ENCODE measurements around the gene TAF1B.

Gene TAF1B

DNA sequence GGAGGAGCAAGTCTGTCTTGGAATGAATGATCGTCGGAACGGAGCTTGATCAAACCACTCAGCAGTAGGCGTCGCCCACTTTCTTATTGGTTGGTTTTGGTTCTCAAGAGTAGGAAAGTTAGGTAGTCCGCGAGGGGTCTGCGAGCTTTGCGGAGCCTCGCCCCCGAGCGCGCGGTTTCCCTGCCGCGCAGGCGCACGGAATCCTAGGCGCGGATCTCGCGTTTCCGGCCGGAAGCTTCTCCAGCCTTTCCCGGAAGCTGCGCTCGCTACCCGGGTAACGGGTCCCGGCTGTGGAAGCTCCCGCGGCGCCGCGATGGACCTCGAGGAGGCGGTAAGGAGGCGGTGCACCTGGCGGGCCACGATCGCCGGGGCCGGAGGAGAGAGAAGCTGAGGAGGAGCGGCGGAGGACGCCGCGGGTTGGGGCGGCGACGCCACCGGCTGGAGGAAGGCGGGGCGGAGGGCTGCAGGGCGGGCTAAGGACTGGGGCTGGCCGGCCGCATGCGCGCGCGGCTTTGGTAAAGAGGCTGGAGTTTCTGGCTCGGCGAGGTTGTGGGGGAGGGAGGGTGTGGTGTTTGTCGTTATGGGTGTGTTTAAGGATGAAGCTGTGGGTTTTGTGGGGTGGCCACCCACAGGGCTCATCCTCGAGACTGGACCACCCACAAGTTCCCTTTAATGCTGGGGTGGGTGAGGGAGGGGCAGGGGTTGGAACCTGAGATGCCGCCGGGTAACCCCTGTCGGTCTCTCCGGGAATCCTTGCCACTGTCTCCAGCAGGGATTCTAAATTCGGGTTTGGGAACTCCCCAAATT lies at the start of gene TAF1B:
Gene TAF1B, plus strand, starts transcription at position 246 of the 807 bp plus-strand sequence. Its CDS starts 68 bp downstream, at position 314.
- DNase-seq, result peak; percentile 98

DNA sequence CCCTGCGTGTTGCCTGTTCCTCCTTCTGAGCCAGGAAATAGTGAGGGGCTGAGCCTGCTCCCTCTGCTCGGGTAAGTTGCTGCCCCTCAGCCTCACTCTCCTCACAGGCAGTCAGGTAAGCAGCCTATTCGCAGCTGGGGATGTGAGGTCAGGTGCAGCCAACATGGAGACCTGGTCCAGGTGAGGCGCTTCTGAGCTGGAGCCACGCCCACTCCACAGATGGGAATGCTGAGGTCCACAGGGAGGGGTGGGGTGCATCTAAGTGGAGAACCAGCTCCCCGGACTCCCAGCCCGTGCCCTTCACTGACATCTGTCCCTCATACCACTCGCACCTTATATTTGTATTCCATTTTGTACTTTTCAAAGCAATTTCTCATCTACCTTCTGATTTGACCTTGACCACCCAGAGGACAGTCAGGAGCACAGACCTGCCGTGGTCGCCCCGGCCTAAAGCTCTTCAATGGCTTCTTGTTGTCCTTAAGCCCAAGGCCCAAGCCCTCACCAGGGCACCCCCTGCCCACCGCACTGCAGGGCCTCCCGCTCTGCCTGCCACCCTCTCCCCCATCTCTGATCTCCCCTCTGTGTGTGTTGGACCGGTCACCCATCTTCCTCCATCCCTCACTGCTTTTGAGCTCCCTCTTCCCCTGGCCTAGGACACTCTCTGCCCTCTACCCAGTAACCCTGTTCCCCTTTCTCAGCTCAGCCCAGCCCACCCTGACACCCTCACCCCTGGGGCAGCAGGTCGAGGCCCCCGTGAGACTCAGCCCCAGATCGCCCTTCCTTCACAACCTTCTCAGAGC lies 49.2 kb upstream of the TAF1B start:
- no peak for DNase-seq

DNA sequence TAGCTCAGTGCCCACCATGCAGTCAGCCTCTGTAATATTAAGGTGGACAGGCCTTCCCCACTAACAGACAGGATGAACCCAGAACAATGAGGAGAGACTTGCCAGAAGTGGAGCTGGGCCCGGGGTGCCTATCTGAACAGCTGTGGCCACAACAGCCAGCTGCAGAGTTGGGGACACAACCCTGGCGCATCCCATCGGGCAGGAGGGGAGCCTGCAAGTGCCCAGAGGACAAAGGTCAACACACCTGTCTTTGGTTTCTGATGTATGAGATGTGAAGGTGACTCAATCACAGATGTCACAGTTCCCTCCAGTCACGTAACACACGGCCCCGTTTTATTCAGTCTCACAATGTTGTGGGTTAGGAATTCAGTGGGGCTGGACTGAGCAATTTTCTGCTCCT lies 48.2 kb upstream of the TAF1B start:
- no peak for DNase-seq

GRCh38 chr2:9796056-9797010 lies 46.9 kb upstream of the TAF1B start:
- no peak for DNase-seq

GRCh38 chr2:9797086-9797485 lies 46.2 kb upstream of the TAF1B start:
- no peak for DNase-seq

GRCh38 chr2:9797681-9798556 lies 45.4 kb upstream of the TAF1B start:
- DNase-seq, result no peak

DNA sequence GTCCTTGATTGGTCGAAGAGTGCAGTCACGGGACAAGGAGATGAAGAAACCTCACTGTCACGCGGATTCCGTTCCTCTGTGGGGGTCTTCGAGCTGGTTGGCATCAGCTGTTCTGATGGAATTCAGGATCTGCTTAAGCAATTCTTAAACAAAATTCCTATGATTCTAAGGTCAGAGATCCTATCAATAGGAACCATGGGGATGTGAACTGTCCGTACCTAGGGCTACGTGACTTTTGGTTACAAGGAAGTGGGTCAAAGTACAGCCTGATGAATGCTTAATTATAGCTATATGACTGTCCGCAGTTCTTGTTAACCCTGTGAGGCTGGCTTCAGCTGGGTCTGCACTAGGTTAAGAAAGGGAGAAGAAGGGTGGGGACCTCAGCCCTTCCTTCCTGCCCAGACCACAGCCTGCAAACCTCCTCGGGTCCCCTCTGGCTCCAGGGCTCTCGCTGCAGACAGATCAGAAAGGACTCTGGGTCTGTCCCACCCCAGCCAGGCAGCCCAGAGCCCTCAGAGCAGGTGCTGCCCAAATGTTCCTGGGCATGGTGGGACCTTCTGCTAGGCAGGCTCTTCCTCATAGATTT lies 44.2 kb upstream of the TAF1B start:
- no peak for DNase-seq

GRCh38 chr2:9799729-9800632 lies 43.3 kb upstream of the TAF1B start:
- peak; percentile 92 for DNase-seq

GRCh38 chr2:9800639-9800974 lies 42.7 kb upstream of the TAF1B start:
- DNase-seq, result no peak

DNA sequence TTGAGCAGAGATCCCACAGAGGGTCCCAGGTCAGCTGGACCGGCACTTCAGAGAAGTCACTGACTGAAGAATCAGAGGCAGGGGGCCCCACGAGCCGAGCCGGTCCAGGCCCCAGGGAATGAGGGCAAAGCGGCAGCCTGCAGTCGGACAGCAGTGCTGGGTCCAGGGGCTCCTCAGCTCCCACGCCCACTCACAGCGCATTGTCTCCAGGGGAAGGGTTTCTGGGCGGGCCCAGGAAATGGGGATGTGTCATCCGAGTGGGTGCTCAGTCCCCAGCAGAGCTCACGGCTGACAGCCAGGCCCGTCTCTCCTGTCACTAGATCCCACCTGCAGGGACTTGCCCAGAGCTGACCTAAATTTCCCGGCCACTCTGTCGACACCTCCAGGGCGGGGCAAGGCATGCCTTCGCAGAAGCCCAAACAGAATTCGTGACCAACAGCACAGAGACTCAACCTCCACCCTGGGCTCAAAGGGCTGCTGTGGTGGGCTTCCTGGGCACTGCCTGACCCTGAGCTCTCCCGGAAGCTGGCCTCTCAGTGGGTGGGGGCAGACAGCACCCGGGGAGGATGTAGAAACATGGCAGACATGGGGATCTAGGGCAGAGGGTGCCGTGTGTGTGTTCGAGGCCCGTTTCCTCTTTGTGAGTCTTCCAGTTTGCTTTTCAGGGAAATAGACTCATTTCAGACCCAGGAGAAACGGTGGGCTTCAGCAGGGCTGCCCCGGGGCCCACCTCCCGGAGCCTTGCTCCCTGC lies 42.1 kb upstream of the TAF1B start:
- DNase-seq, result no peak

- no peak for DNase-seq
Measured at GRCh38 chr2:9802576-9802993, 40.7 kb upstream of the TAF1B start.

DNA sequence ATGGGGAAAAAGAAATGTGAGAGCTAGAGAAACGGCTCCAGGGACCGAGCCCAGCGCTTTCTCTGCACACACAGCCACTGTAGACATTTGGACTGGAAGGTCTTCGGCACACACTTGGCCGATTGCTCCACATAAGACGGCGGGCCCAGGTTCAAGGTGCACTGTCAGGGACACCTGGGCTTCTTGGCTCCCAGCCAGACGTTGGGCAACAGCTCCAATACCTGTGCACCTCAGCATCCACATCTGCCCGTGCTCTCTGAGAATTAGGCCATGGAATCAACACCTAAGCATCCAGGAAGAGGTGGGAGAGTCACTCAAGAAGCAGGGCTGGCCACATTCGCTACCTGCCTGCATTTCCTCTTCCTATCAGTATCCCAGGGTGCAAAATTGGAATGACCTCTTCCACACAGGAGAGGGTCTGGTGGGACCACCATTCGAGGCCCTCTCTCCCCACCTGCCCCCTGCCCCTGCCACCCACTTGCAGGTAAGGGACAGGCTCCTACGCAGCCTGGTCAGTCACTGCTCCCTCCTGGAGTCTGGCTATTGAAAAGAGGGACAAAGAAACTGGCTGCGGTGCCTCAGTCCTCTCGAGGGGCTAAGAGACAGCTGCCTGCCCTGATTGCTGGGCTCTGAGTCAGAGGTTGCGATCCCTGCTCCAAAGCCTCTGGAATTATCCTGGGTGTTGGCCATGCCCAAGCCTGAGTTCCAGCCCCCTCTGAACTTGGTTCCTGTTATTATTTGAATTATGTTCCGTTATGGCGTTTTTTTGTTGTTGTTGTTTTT lies 40.1 kb upstream of the TAF1B start:
- no peak for DNase-seq

DNA sequence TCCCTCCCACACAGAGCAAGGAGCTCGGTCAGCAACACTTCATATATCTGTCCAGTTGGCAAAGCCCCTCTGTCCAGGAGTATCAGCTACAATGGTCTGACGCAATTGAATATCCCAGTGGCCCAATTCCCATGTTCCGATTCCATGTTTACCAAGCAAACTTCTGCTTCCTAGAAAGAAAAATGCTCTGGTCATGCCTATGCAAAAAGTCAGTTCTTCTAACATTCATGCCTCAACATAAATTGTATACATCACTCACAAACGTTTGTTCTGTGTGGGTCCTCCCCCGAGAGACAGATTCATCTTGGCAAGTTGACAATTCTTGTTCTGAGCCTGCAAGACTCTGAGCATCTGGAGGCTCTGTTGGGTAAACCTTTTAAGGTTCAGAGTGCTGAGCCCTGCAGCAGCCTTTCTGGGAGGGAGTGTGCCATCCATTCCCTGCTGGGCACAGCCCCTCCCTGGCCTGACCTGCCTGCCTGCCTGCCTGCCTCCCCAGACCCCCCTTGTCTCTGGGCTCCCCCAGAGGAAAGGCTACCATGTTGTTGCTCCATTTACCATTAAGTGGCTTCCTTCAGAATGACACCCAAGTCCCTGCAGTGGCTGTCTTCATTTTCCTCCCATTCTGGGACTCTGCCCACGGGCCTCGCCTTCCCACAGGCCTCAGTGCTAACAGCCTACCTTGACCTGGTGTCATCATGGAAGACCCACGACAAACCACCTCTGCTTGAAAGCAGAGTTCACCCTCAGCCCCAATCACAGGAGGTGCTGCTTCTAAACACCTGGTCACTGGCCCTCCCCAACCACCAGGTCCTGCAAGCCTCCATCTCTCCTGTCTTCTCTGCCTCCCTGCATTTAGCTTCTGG lies 37.6 kb upstream of the TAF1B start:
- no peak for DNase-seq

GRCh38 chr2:9806298-9806610 lies 37.0 kb upstream of the TAF1B start:
- no peak for DNase-seq

- DNase-seq, result no peak
Measured at GRCh38 chr2:9806656-9807055, 36.6 kb upstream of the TAF1B start.

DNA sequence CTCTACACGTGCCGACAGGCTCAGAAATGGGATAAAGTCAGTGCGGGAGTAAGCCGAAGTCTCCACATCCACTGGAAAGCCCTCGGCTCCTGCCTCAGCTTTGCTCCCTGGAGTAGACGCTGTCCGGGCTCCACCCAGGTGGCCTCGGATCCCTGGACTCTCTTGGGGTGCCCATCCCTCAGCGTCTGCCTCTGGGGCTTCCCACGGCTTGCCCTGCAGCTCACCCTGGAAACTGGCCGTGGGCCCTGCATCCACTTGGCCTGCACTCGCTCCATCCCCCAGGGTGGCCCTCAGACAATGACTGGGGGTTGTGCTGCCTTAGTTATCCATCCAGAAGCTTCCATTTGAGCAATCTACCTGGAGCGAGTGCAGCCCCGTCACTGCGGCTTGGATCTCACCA lies 36.2 kb upstream of the TAF1B start:
- no peak for DNase-seq

DNA sequence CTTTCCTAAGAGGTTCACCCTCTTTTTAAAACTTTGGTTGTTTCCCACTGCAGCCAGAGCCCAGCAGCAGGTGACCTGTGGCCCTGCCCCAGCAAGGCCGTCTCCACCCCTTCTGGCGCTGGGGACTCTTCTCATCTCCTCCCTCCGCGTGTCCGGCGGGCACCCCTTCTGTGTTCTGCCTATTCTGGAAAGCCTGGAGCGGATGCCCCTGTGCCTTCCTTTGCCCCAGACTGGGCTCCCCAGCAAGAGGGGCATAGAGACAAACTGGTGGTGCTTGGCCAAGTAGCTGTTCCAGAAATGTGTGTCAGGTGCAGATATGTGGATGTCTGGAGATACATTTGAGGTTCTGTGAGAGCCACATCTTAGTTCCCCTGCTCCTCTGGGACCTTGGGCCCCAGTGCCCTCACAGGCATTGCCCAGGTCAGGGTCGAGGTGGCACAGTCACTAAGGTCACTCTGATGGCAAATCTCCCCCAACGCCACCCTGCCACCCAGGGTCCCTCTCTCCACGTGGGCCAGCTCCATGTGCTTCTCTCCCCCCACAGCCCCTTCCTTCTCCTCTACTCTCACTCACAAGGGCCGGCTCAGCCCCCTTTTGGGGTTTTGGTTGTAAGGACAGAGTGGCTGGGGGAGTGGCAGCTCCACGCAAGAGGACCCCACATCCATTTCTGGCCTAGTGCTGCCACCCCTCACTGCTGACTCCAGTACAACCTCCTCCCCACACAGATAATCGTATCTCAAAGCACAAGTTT lies 35.5 kb upstream of the TAF1B start:
- DNase-seq, result no peak
